K562 (cell line): Measurements from ENCODE around the gene KRTAP10-12. TPM values are rescaled to one million over a fixed set of nuclear protein-coding genes. Genes with fewer than 3 reads are reported as not detected.

ENCODE experiments used
- ATAC-seq: fragments of 200-7000 bp; cut with Tn5 transposase; 3 replicates; pipeline ENCODE4 v1.9.1; 2020; ENCODE audit warnings: moderate library complexity
- BruUV-seq: library from RNA; stranded (reverse); fragments of 400-500 nt; replicated peaks from 2 replicates; lab custom pipeline; 2021; lab: Mats Ljungman, UMichigan
- CTCF ChIA-PET: fragments of 300-600 bp; formaldehyde crosslinking; extraction: SDS; loops from one replicate; lab custom pipeline; 2021; ENCODE audit warnings: low intra/inter-chr PET ratio; lab: Yijun Ruan, JAX
- POLR2A ChIA-PET: fragments of 300-600, 350-650 bp; sonication (Branson Sonifier 250); formaldehyde crosslinking; extraction: SDS; loops from one replicate; lab custom pipeline; 2021; ENCODE audit warnings: antibody characterized with exemption, inconsistent platforms; lab: Yijun Ruan, JAX
- DNase-seq, 4 experiments: peaks; one replicate each; pipeline versions ENCODE4 v3.0.0 to v3.0.0-alpha.2; 2011 to 2018; ENCODE audit warnings: low spot score in 3 of 4, mixed read lengths in 3 of 4; ENCODE audit errors: extremely low read depth in 1 of 4
- FAIRE-seq: peaks from 2 replicates; lab custom pipeline; 2011; peaks lifted over from hg19 to GRCh38; lab: Jason Lieb, UNC
- H2AFZ ChIP-seq: 2 replicates; pipeline ENCODE4 v1.6.0; 2011; ENCODE audit warnings: low read depth, low read length, control low read depth, inconsistent platforms
- H3K27ac ChIP-seq: fragments of 200-600 bp; 3 replicates; pipeline ENCODE4 v1.8.0; 2011; ENCODE audit warnings: low read depth, mild to moderate bottlenecking, control low read depth, inconsistent platforms, low read length, moderate library complexity, mixed read lengths; ENCODE audit errors: extremely low read depth
- H3K27me3 ChIP-seq, 2 experiments: fragments of 300-600 bp in 1 of 2; 2 replicates in 1 of 2; 3 replicates in 1 of 2; pipeline versions ENCODE4 v1.6.0 to v1.8.0; 2011; ENCODE audit warnings: inconsistent platforms in 2 of 2, low read length in 2 of 2, mild to moderate bottlenecking in 1 of 2, mixed read lengths in 1 of 2, moderate library complexity in 1 of 2; ENCODE audit not compliant: control insufficient read depth in 2 of 2, insufficient read depth in 2 of 2
- H3K36me3 ChIP-seq: fragments of 300-600 bp; 3 replicates; pipeline ENCODE4 v1.8.0; 2011; ENCODE audit warnings: mild to moderate bottlenecking, low read length, inconsistent platforms; ENCODE audit not compliant: control insufficient read depth, insufficient read depth
- H3K4me1 ChIP-seq, 2 experiments: fragments of 200-600 bp in 1 of 2; replicated peaks in 1 of 2; 2 replicates in 1 of 2; 3 replicates in 1 of 2; pipeline versions ENCODE4 v1.5.1 to v1.8.0; 2011; ENCODE audit warnings: inconsistent platforms in 2 of 2, low read length in 2 of 2, mild to moderate bottlenecking in 1 of 2, mixed read lengths in 1 of 2, moderate library complexity in 1 of 2; ENCODE audit not compliant: control insufficient read depth in 2 of 2, insufficient read depth in 2 of 2
- H3K4me2 ChIP-seq: 2 replicates; pipeline ENCODE4 v1.6.1; 2011; ENCODE audit warnings: low read length, control low read depth, inconsistent platforms, mixed read lengths; ENCODE audit not compliant: insufficient read depth
- H3K4me3 ChIP-seq: fragments of 200-600 bp; sonication (generic), shearing (Covaris generic); 2 replicates; pipeline ENCODE4 v1.5.1; 2016; ENCODE audit warnings: control low read depth, inconsistent platforms
- H3K79me2 ChIP-seq: fragments of 200-600 bp; 3 replicates; pipeline ENCODE4 v1.8.0; 2011; ENCODE audit warnings: low read length, inconsistent platforms; ENCODE audit not compliant: control insufficient read depth, insufficient read depth
- H3K9ac ChIP-seq, 2 experiments: 2 replicates each; pipeline versions ENCODE4 v1.6.0 to v1.6.1; 2011; ENCODE audit warnings: low read depth in 2 of 2, low read length in 2 of 2, control low read depth in 1 of 2, inconsistent platforms in 1 of 2, mild to moderate bottlenecking in 1 of 2, mixed read lengths in 1 of 2; ENCODE audit not compliant: insufficient read depth in 1 of 2
- H3K9me1 ChIP-seq: one replicate; pipeline ENCODE4 v1.6.0; 2011; ENCODE audit warnings: inconsistent platforms, mild to moderate bottlenecking, low read length, moderate library complexity; ENCODE audit not compliant: control insufficient read depth, insufficient read depth
- H3K9me3 ChIP-seq: replicated peaks from 2 replicates; pipeline ENCODE4 v1.5.1; 2011; ENCODE audit warnings: low read depth, low read length, inconsistent platforms; ENCODE audit not compliant: control insufficient read depth, insufficient read depth
- H4K20me1 ChIP-seq: replicated peaks from 2 replicates; pipeline ENCODE4 v1.6.1; 2011; ENCODE audit warnings: low read length, inconsistent platforms, mixed read lengths; ENCODE audit not compliant: control insufficient read depth, insufficient read depth
- PBX2 ChIP-seq, 2 experiments: IDR thresholded peaks in 1 of 2; conservative IDR thresholded peaks in 1 of 2; 2 replicates each; pipeline ENCODE4 v1.6.1; 2016; ENCODE audit warnings: low read depth in 2 of 2, mild to moderate bottlenecking in 1 of 2, missing compliant biosample characterization in 1 of 2, missing genetic modification characterization in 1 of 2, moderate library complexity in 1 of 2
- PKNOX1 ChIP-seq: fragments of 450-650 bp; IDR thresholded peaks from 2 replicates; pipeline ENCODE4 v1.6.1; 2016
- WGBS: fragments of 100-300 bp; shearing (Covaris generic); methylation state at CpG from one replicate; pipeline ENCODE4 v1.1.6; 2016; ENCODE audit warnings: low coverage, mixed read lengths; ENCODE audit not compliant: insufficient coverage; ENCODE audit errors: missing lambda C conversion rate; 5-methylcytosine and 5-hydroxymethylcytosine counted together
- in situ Hi-C: fragments of 300-500 bp; cut with MboI; formaldehyde crosslinking; loops from 4 replicates; pipeline ENCODE4 v1.15.0; 2018; ENCODE audit warnings: inconsistent platforms, mixed read lengths
- intact Hi-C: fragments of 100-400 bp; cut with micrococcal nuclease; formaldehyde crosslinking; loops from 2 replicates; pipeline ENCODE4 v1.14.2; 2022
- polyA plus RNA-seq, 8 experiments: library from polyadenylated mRNA; depleted of rRNA in 4 of 8; stranded (reverse) in 5 of 8; unstranded in 3 of 8; fragments of >200 nt; fragmentation: Nextera tagmentation in 2 of 8; fragmentation: Illumina TruSeq in 1 of 8; extraction: Ambion mirVana in 2 of 8; extraction: Trizol in 1 of 8; gene quantifications; 2 replicates each; pipeline versions ENCODE4 v1.2.1 to v1.2.3, GENCODE V29; 2011 to 2014; ENCODE audit warnings: inconsistent platforms in 1 of 8, missing spikeins in 1 of 8
- total RNA-seq, 7 experiments: library from RNA; depleted of rRNA in 6 of 7; stranded (reverse); fragments of >200 nt in 6 of 7; fragmentation: Illumina TruSeq in 2 of 7; extraction: Trizol in 2 of 7; gene quantifications; 2 replicates each; pipeline versions ENCODE4 v1.2.1 to v1.2.3, GENCODE V29; 2011 to 2021; ENCODE audit warnings: low replicate concordance in 1 of 7

The KRTAP10-12 gene
- total and polyA plus RNA-seq, 9 of the 15 experiments (the other 6 are each of a cell fraction or from before 2014, with no cell fraction given): not detected

- H3K4me1 ChIP-seq: peaks cover 0 to 8% of the 10 kb centered on the region in 2 experiments; a peak in 1 of 5 replicates
- intact Hi-C loops: no loop called here
- CTCF ChIA-PET: no interaction called here
Measured at GRCh38 chr21:44714905-44715304, 17.9 kb downstream of the KRTAP10-12 start.

More at GRCh38 chr21:44714905-44715304, 17.9 kb downstream of the KRTAP10-12 start:
- POLR2A ChIA-PET: interaction anchor here (1.0 kb wide), 1 partner anchor 16 kb away, joined by 3 read pairs; no protein-coding TSS in a partner anchor
- Histone ChIP-seq H3K9ac (no peak overlapping the region), H3K27ac (no peak overlapping the region), H4K20me1 (peaks cover 8% of the 10 kb centered on the region; the same call in 1 of the 2 replicates), H3K9me3 (no peaks in the 10 kb centered on the region), H3K36me3 (no peaks in the 10 kb centered on the region), H3K9me1 (no peaks in the 10 kb centered on the region), H3K4me3 (no peak overlapping the region), H3K4me2 (no peak overlapping the region), H3K27me3 (peaks cover 34 to 50% of the 10 kb centered on the region in 2 experiments; a peak in 4 of 5 replicates), H2AFZ (no peak overlapping the region), H3K79me2 (no peaks in the 10 kb centered on the region)
- TF ChIP-seq PKNOX1 (peak; percentile 37), PBX2 (CRISPR knock-in tag; IDR thresholded peaks at IDR 0.05; ENCODE audit: low read depth) (no peak), PBX2 (tag; conservative IDR thresholded peaks at IDR 0.05; ENCODE audit: low read depth) (no peak)
- ATAC-seq (no peak), FAIRE-seq (peak; percentile 54), DNase-seq (no peak)
- WGBS: 2% methylated on average over 8 of the region's 8 CpGs
- in situ Hi-C loops: no loop called here
- no TSS peak for BruUV-seq
